ENCODE results near the gene PHACTR4.
A peak's percentile ranks its signal among the peaks of the same experiment; 100 is the strongest.
"Not testable (repeated sequence)": the region's sequence is repeated elsewhere in the genome, so short reads cannot be mapped to it uniquely, and the experiment has no call there.

PHACTR4 gene

GRCh38 chr1:28428990-28429520 lies 59.5 kb downstream of the PHACTR4 start:
- no peak for DNase-seq (ENCODE audit: low spot score)
- FAIRE-seq: no peak

- DNase-seq (ENCODE audit: low spot score) (no peak), FAIRE-seq (no peak)
These were observed 66.8 kb downstream of the PHACTR4 start for GRCh38 chr1:28436211-28436769.

- peak; percentile 95 for DNase-seq (ENCODE audit: low spot score)
- no peak for FAIRE-seq
These were observed 67.9 kb downstream of the PHACTR4 start for GRCh38 chr1:28437264-28437923.

- DNase-seq (ENCODE audit: low spot score) (peak; percentile 97), FAIRE-seq (peak; percentile 97)
These were observed 68.6 kb downstream of the PHACTR4 start for GRCh38 chr1:28437924-28438699.

- FAIRE-seq (peak; percentile 68), DNase-seq (ENCODE audit: low spot score) (no peak)
These were observed 69.8 kb downstream of the PHACTR4 start for GRCh38 chr1:28439320-28439719.

GRCh38 chr1:28441674-28442073 lies 72.1 kb downstream of the PHACTR4 start:
- DNase-seq (ENCODE audit: low spot score) (no peak), FAIRE-seq (peak; percentile 44)

GRCh38 chr1:28443550-28443949 lies 74.0 kb downstream of the PHACTR4 start:
- FAIRE-seq: no peak
- DNase-seq (ENCODE audit: low spot score): no peak

- FAIRE-seq: no peak
- no peak for DNase-seq (ENCODE audit: low spot score)
These were observed 78.1 kb downstream of the PHACTR4 start for GRCh38 chr1:28447679-28448078.

GRCh38 chr1:28448094-28448611 lies 78.6 kb downstream of the PHACTR4 start:
- not testable (repeated sequence) for DNase-seq (ENCODE audit: low spot score); FAIRE-seq

- no peak for FAIRE-seq
- DNase-seq (ENCODE audit: low spot score): no peak
These were observed 80.4 kb downstream of the PHACTR4 start for GRCh38 chr1:28449904-28450303.

- DNase-seq (ENCODE audit: low spot score) (no peak), FAIRE-seq (no peak)
These were observed 81.0 kb downstream of the PHACTR4 start for GRCh38 chr1:28450561-28450960.

GRCh38 chr1:28451011-28451410 lies 81.5 kb downstream of the PHACTR4 start:
- FAIRE-seq: no peak

GRCh38 chr1:28456078-28456477 lies 86.5 kb downstream of the PHACTR4 start:
- no peak for FAIRE-seq
- DNase-seq (ENCODE audit: low spot score): peak; percentile 50

More at GRCh38 chr1:28451011-28451410, 81.5 kb downstream of the PHACTR4 start:
- no peak for DNase-seq (ENCODE audit: low spot score)

- no peak for FAIRE-seq
- DNase-seq (ENCODE audit: low spot score): no peak
These were observed 88.1 kb downstream of the PHACTR4 start for GRCh38 chr1:28457678-28458077.

- FAIRE-seq: no peak
- no peak for DNase-seq (ENCODE audit: low spot score)
These were observed 89.0 kb downstream of the PHACTR4 start for GRCh38 chr1:28458237-28459228.

GRCh38 chr1:28466226-28466778 lies 96.8 kb downstream of the PHACTR4 start:
- DNase-seq (ENCODE audit: low spot score) (no peak), FAIRE-seq (no peak)

- DNase-seq (ENCODE audit: low spot score) (no peak), FAIRE-seq (no peak)
These were observed 100.6 kb downstream of the PHACTR4 start for GRCh38 chr1:28470146-28470545.

GRCh38 chr1:28479497-28479896 lies 110.0 kb downstream of the PHACTR4 start:
- DNase-seq (ENCODE audit: low spot score); FAIRE-seq: not testable (repeated sequence)

- no peak for DNase-seq (ENCODE audit: low spot score)
- no peak for FAIRE-seq
These were observed 110.8 kb downstream of the PHACTR4 start for GRCh38 chr1:28480308-28480707.

GRCh38 chr1:28482138-28482537 lies 112.6 kb downstream of the PHACTR4 start:
- no peak for FAIRE-seq
- DNase-seq (ENCODE audit: low spot score): no peak
